Body of pancreas (tissue), 4 donors: ENCODE results near the gene CTIF. TPM values are rescaled to one million over a fixed set of nuclear protein-coding genes. Genes with fewer than 3 reads are reported as not detected.

Experiments
- ATAC-seq: fragments of 150-250 bp; one replicate; pipeline ENCODE4 v1.9.1; 2016
- DNase-seq, 4 donors: peaks; one replicate each; pipeline ENCODE4 v3.0.0-alpha.2; 2019
- H3K27ac ChIP-seq, 4 donors: fragments of 200-600 bp; sonication (generic); 1 replicate in 3 of 4; 2 replicates in 1 of 4; pipeline versions ENCODE4 v1.5.1 to v1.6.1; 2016 to 2019; ENCODE audit warnings: mild to moderate bottlenecking in 1 of 4, mixed read lengths in 1 of 4, moderate library complexity in 1 of 4
- H3K27me3 ChIP-seq, 2 donors: fragments of 200-600 bp; sonication (generic); one replicate each; pipeline ENCODE4 v1.6.0; 2016; ENCODE audit warnings: mild to moderate bottlenecking in 1 of 2
- H3K36me3 ChIP-seq, 2 donors: fragments of 200-600 bp; sonication (generic); replicated peaks in 1 of 2; 2 replicates each; pipeline ENCODE4 v1.5.1; 2016; ENCODE audit warnings: low read depth in 2 of 2; ENCODE audit not compliant: insufficient read depth in 1 of 2
- H3K4me1 ChIP-seq: fragments of 200-600 bp; sonication (generic); one replicate; pipeline ENCODE4 v1.6.0; 2016
- H3K4me3 ChIP-seq, 2 donors: fragments of 200-600 bp; sonication (generic); 1 replicate in 1 of 2; 2 replicates in 1 of 2; pipeline ENCODE4 v1.5.1; 2016 to 2019
- H3K9me3 ChIP-seq, 3 donors: fragments of 200-600 bp; sonication (generic); 1 replicate in 2 of 3; 2 replicates in 1 of 3; pipeline ENCODE4 v1.5.1; 2016
- CTCF ChIP-seq, 7 experiments: fragments of 450-650 bp in 4 of 7; fragments of 200-600 bp in 3 of 7; sonication (generic) in 3 of 7; IDR thresholded peaks; one replicate each; pipeline ENCODE4 v1.5.1; 2016 to 2019; ENCODE audit warnings: antibody characterized with exemption in 7 of 7
- POLR2A ChIP-seq, 3 donors: fragments of 450-650 bp; IDR thresholded peaks; one replicate each; pipeline ENCODE4 v1.6.1; 2016; ENCODE audit warnings: antibody characterized with exemption in 3 of 3, mild to moderate bottlenecking in 2 of 3
- WGBS, 2 donors: methylation state at CpG; one replicate each; pipeline ENCODE4 v1.1.5; 2017; 5-methylcytosine and 5-hydroxymethylcytosine counted together
- intact Hi-C: fragments of 100-400 bp; cut with DNase I; formaldehyde crosslinking; loops from one replicate; pipeline ENCODE4 v1.15.1; 2023
- total RNA-seq, 2 donors: library from RNA; depleted of rRNA; stranded (reverse); fragments of >200 nt; gene quantifications; one replicate each; pipeline ENCODE4 v1.1.0, GENCODE V29; 2016

Gene CTIF
- total RNA-seq, 2 donors from 2014 or later, result 18.7 to 24.4 TPM

GRCh38 chr18:48619501-48619900 is 80.7 kb downstream of the CTIF start:
- WGBS, 2 donors, result 93 to 98% methylated on average over 15 to 16 of the region's 16 CpGs
- intact Hi-C loops, result no loop called here
- H3K9me3 ChIP-seq, result no peaks in the 10 kb centered on the region
- H3K27me3 ChIP-seq, result no peaks in the 10 kb centered on the region
- no peak for TF ChIP-seq CTCF (IDR thresholded peaks at IDR 0.05)
- no peak for TF ChIP-seq POLR2A (IDR thresholded peaks at IDR 0.05)
- ATAC-seq, result no peak
- DNase-seq, result no peak
- no peak overlapping the region for H3K4me3 ChIP-seq
- H3K4me1 ChIP-seq, result peaks cover 13% of the 10 kb centered on the region
- no peaks in the 10 kb centered on the region for H3K36me3 ChIP-seq
- no peak overlapping the region for H3K27ac ChIP-seq

GRCh38 chr18:48620071-48620470 is 81.2 kb downstream of the CTIF start:
- Histone ChIP-seq H3K9me3 (no peaks in the 10 kb centered on the region), H3K36me3 (no peaks in the 10 kb centered on the region), H3K4me3 (no peak overlapping the region), H3K27ac (no peak overlapping the region), H3K4me1 (peaks cover 13% of the 10 kb centered on the region), H3K27me3 (no peaks in the 10 kb centered on the region)
- intact Hi-C loops, result no loop called here
- no peak for ATAC-seq
- DNase-seq, result no peak
- TF ChIP-seq CTCF (IDR thresholded peaks at IDR 0.05) (no peak), POLR2A (IDR thresholded peaks at IDR 0.05) (no peak)
- WGBS, 2 donors, result 91 to 94% methylated on average over 3 of the region's 3 CpGs

GRCh38 chr18:48621240-48621639 is 82.4 kb downstream of the CTIF start:
- TF ChIP-seq CTCF (IDR thresholded peaks at IDR 0.05) (no peak), POLR2A (IDR thresholded peaks at IDR 0.05) (no peak)
- no peak for ATAC-seq

GRCh38 chr18:48621815-48622555 is 83.2 kb downstream of the CTIF start:
- intact Hi-C loops, result no loop called here
- Histone ChIP-seq H3K36me3 (no peaks in the 10 kb centered on the region), H3K4me1 (no peaks in the 10 kb centered on the region), H3K27me3 (no peaks in the 10 kb centered on the region), H3K9me3 (no peaks in the 10 kb centered on the region), H3K4me3 (no peak overlapping the region), H3K27ac (no peak overlapping the region)
- WGBS, 2 donors, result 83% methylated on average over 11 of the region's 11 CpGs
- ATAC-seq (no peak), DNase-seq (no peak)
- TF ChIP-seq POLR2A (IDR thresholded peaks at IDR 0.05), result no peak
- no peak for TF ChIP-seq CTCF (IDR thresholded peaks at IDR 0.05)

More at GRCh38 chr18:48621240-48621639, 82.4 kb downstream of the CTIF start:
- H3K9me3 ChIP-seq, result no peaks in the 10 kb centered on the region
- no peak overlapping the region for H3K27ac ChIP-seq
- WGBS, 2 donors, result 87 to 94% methylated on average over 8 of the region's 8 CpGs
- H3K4me1 ChIP-seq, result peaks cover 2% of the 10 kb centered on the region
- intact Hi-C loops, result no loop called here
- no peak overlapping the region for H3K4me3 ChIP-seq
- no peaks in the 10 kb centered on the region for H3K36me3 ChIP-seq
- no peak for DNase-seq
- no peaks in the 10 kb centered on the region for H3K27me3 ChIP-seq

GRCh38 chr18:48622911-48623431 is 84.1 kb downstream of the CTIF start:
- Histone ChIP-seq H3K27me3 (no peaks in the 10 kb centered on the region), H3K36me3 (no peaks in the 10 kb centered on the region), H3K9me3 (no peaks in the 10 kb centered on the region), H3K27ac (no peak overlapping the region), H3K4me1 (no peaks in the 10 kb centered on the region), H3K4me3 (no peak overlapping the region)
- TF ChIP-seq POLR2A (IDR thresholded peaks at IDR 0.05), result no peak
- no peak for TF ChIP-seq CTCF (IDR thresholded peaks at IDR 0.05)
- no peak for DNase-seq
- intact Hi-C loops, result no loop called here
- ATAC-seq, result no peak
- 76 to 85% methylated on average over 11 to 12 of the region's 13 CpGs for WGBS, 2 donors
